WTC11 (cell line): ENCODE data around the gene CD6.

Experiments used
- CTCF ChIP-seq: fragments of 200-600 bp; IDR thresholded peaks from 2 replicates; pipeline ENCODE4 v1.8.0; 2022; ENCODE audit warnings: antibody characterized with exemption
- GABPB1 ChIP-seq: sonication (generic); formaldehyde crosslinking; IDR thresholded peaks from 2 replicates; pipeline ENCODE4 v1.8.1; 2023; ENCODE audit warnings: mild to moderate bottlenecking, missing genetic modification reagents
- KAT7 ChIP-seq: sonication (generic); formaldehyde crosslinking; IDR thresholded peaks from 2 replicates; pipeline ENCODE4 v1.8.1; 2023; ENCODE audit warnings: missing genetic modification reagents, mild to moderate bottlenecking, borderline replicate concordance
- PRDM15 ChIP-seq: sonication (generic); formaldehyde crosslinking; IDR thresholded peaks from 2 replicates; pipeline ENCODE4 v1.8.0; 2022; ENCODE audit warnings: missing genetic modification reagents

GRCh38 chr11:60984149-60984548 is 12.7 kb downstream of the CD6 start:
- TF ChIP-seq CTCF, result no peak
- TF ChIP-seq PRDM15 (CRISPR knock-in tag), result no peak
- TF ChIP-seq KAT7 (CRISPR knock-in tag), result no peak
- TF ChIP-seq GABPB1 (CRISPR knock-in tag), result no peak
